Mesenchymal stem cell (in vitro differentiated cells and primary cell): ENCODE data around the gene KLHL11.

Experiments
- DNase-seq: peaks from one replicate; pipeline ENCODE4 v3.0.0-alpha.2; 2013
- H2AFZ ChIP-seq: one replicate; pipeline ENCODE4 v1.6.1; 2013; ENCODE audit warnings: low read depth, mild to moderate bottlenecking, control low read depth, inconsistent platforms, low read length, moderate library complexity
- H2AK5ac ChIP-seq: 2 replicates; pipeline ENCODE4 v1.6.1; 2013; ENCODE audit warnings: low read length, moderate library complexity, mild to moderate bottlenecking, inconsistent platforms; ENCODE audit not compliant: severe bottlenecking
- H2BK120ac ChIP-seq: one replicate; pipeline ENCODE4 v1.6.1; 2013; ENCODE audit warnings: low read depth, mild to moderate bottlenecking, inconsistent platforms, low read length, moderate library complexity
- H2BK12ac ChIP-seq, 2 experiments: one replicate each; pipeline ENCODE4 v1.6.1; 2013; ENCODE audit warnings: inconsistent platforms in 2 of 2, low read length in 2 of 2, mild to moderate bottlenecking in 2 of 2, moderate library complexity in 2 of 2, control low read depth in 1 of 2
- H2BK15ac ChIP-seq: one replicate; pipeline ENCODE4 v1.6.1; 2013; ENCODE audit warnings: mild to moderate bottlenecking, low read depth, inconsistent platforms; ENCODE audit not compliant: poor library complexity, severe bottlenecking
- H2BK5ac ChIP-seq: 2 replicates; pipeline ENCODE4 v1.6.1; 2013; ENCODE audit warnings: low read depth, mild to moderate bottlenecking, low read length, control low read depth, inconsistent platforms; ENCODE audit not compliant: poor library complexity, severe bottlenecking
- H3K14ac ChIP-seq, 2 experiments: one replicate each; pipeline ENCODE4 v1.6.1; 2013; ENCODE audit warnings: inconsistent platforms in 2 of 2, low read length in 2 of 2, control low read depth in 1 of 2, mild to moderate bottlenecking in 1 of 2, moderate library complexity in 1 of 2
- H3K18ac ChIP-seq, 2 experiments: one replicate each; pipeline ENCODE4 v1.6.1; 2013; ENCODE audit warnings: inconsistent platforms in 2 of 2, low read length in 2 of 2, control low read depth in 1 of 2, low read depth in 1 of 2, mild to moderate bottlenecking in 1 of 2
- H3K23ac ChIP-seq, 2 experiments: one replicate each; pipeline ENCODE4 v1.6.1; 2013; ENCODE audit warnings: inconsistent platforms in 2 of 2, low read length in 2 of 2, mild to moderate bottlenecking in 2 of 2, moderate library complexity in 2 of 2, control low read depth in 1 of 2
- H3K27ac ChIP-seq: 2 replicates; pipeline ENCODE4 v1.5.1; 2013; ENCODE audit warnings: mild to moderate bottlenecking, moderate library complexity, low read length, control low read depth, inconsistent platforms; ENCODE audit not compliant: poor library complexity, severe bottlenecking
- H3K27me3 ChIP-seq, 2 experiments: 2 replicates each; pipeline versions ENCODE4 v1.6.1 to v1.7.0; 2013; ENCODE audit warnings: low read length in 2 of 2, mild to moderate bottlenecking in 2 of 2, moderate library complexity in 2 of 2, control low read depth in 1 of 2, inconsistent platforms in 1 of 2; ENCODE audit not compliant: control insufficient read depth in 1 of 2, insufficient read depth in 1 of 2
- H3K36me3 ChIP-seq, 2 experiments: 2 replicates each; pipeline versions ENCODE4 v1.6.1 to v1.7.0; 2013; ENCODE audit warnings: low read length in 2 of 2, control low read depth in 1 of 2, inconsistent platforms in 1 of 2, low read depth in 1 of 2, mild to moderate bottlenecking in 1 of 2; ENCODE audit not compliant: insufficient read depth in 2 of 2, control insufficient read depth in 1 of 2
- H3K4ac ChIP-seq, 2 experiments: one replicate each; pipeline ENCODE4 v1.6.1; 2013; ENCODE audit warnings: inconsistent platforms in 2 of 2, low read length in 2 of 2, mild to moderate bottlenecking in 2 of 2, moderate library complexity in 2 of 2, control low read depth in 1 of 2, low read depth in 1 of 2
- H3K4me1 ChIP-seq: 2 replicates; pipeline ENCODE4 v1.6.1; 2013; ENCODE audit warnings: low read depth, low read length, control low read depth; ENCODE audit not compliant: control insufficient read depth, insufficient read depth
- H3K4me2 ChIP-seq: 2 replicates; pipeline ENCODE4 v1.6.1; 2013; ENCODE audit warnings: low read length, mild to moderate bottlenecking, inconsistent platforms; ENCODE audit not compliant: poor library complexity, severe bottlenecking
- H3K4me3 ChIP-seq, 2 experiments: 2 replicates each; pipeline versions ENCODE4 v1.5.1 to v1.7.0; 2013; ENCODE audit warnings: low read length in 2 of 2, mild to moderate bottlenecking in 2 of 2, control low read depth in 1 of 2, low read depth in 1 of 2; ENCODE audit not compliant: insufficient read depth in 1 of 2
- H3K79me1 ChIP-seq: replicated peaks from 2 replicates; pipeline ENCODE4 v1.6.1; 2013; ENCODE audit warnings: mild to moderate bottlenecking, control low read depth, low read length, inconsistent platforms; ENCODE audit not compliant: poor library complexity, severe bottlenecking
- H3K9ac ChIP-seq: 2 replicates; pipeline ENCODE4 v1.7.0; 2013; ENCODE audit warnings: mild to moderate bottlenecking, low read length, moderate library complexity
- H3K9me3 ChIP-seq: 2 replicates; pipeline ENCODE4 v1.7.0; 2013; ENCODE audit warnings: mild to moderate bottlenecking, low read length; ENCODE audit not compliant: control insufficient read depth
- H4K8ac ChIP-seq: one replicate; pipeline ENCODE4 v1.6.1; 2013; ENCODE audit warnings: inconsistent platforms, mild to moderate bottlenecking, low read length, moderate library complexity
- H4K91ac ChIP-seq: one replicate; pipeline ENCODE4 v1.6.1; 2013; ENCODE audit warnings: mild to moderate bottlenecking, low read length, inconsistent platforms
- WGBS: methylation state at CpG from one replicate; pipeline ENCODE4 v1.1.7; 2013; ENCODE audit warnings: mixed read lengths; 5-methylcytosine and 5-hydroxymethylcytosine counted together

KLHL11 gene

GRCh38 chr17:41913798-41914197 lies 48.6 kb upstream of the KLHL11 start:
- no peak overlapping the region for H3K18ac ChIP-seq
- H3K23ac ChIP-seq: peak overlapping the region in 1 of 2 experiments; percentile 66
- H3K4ac ChIP-seq: no peak overlapping the region
- no peak overlapping the region for H4K91ac ChIP-seq
- DNase-seq: no peak
- H3K27ac ChIP-seq: no peak overlapping the region
- H2AK5ac ChIP-seq: peak overlapping the region; percentile 10
- no peaks in the 10 kb centered on the region for H3K9me3 ChIP-seq
- no peak overlapping the region for H3K14ac ChIP-seq
- 94% methylated on average over 2 of the region's 4 CpGs for WGBS
- no peak overlapping the region for H2BK15ac ChIP-seq
- no peak overlapping the region for H2AFZ ChIP-seq
- peak overlapping the region; percentile 25 for H3K9ac ChIP-seq
- H3K4me1 ChIP-seq: peaks cover 57% of the 10 kb centered on the region
- H2BK5ac ChIP-seq: no peak overlapping the region
- no peak overlapping the region for H2BK12ac ChIP-seq
- H3K4me3 ChIP-seq: peak overlapping the region in 1 of 2 experiments; percentile 10
- no peaks in the 10 kb centered on the region for H3K27me3 ChIP-seq
- H3K4me2 ChIP-seq: no peak overlapping the region
- peaks cover 53 to 61% of the 10 kb centered on the region in 2 experiments for H3K36me3 ChIP-seq
- H3K79me1 ChIP-seq: no peaks in the 10 kb centered on the region
- no peak overlapping the region for H4K8ac ChIP-seq
- H2BK120ac ChIP-seq: no peak overlapping the region

GRCh38 chr17:41912925-41913324 lies 47.7 kb upstream of the KLHL11 start:
- peaks cover 62 to 65% of the 10 kb centered on the region in 2 experiments for H3K36me3 ChIP-seq
- H4K8ac ChIP-seq: no peak overlapping the region
- H3K27ac ChIP-seq: peak overlapping the region; percentile 2
- no peak overlapping the region for H3K18ac ChIP-seq
- peak overlapping the region in 1 of 2 experiments; percentile 14 for H3K23ac ChIP-seq
- H3K4me2 ChIP-seq: no peak overlapping the region
- H2BK5ac ChIP-seq: no peak overlapping the region
- no peak overlapping the region for H3K14ac ChIP-seq
- no peaks in the 10 kb centered on the region for H3K79me1 ChIP-seq
- peaks cover 61% of the 10 kb centered on the region for H3K4me1 ChIP-seq
- peak; percentile 17 for DNase-seq
- no peak overlapping the region for H2AFZ ChIP-seq
- no peaks in the 10 kb centered on the region for H3K27me3 ChIP-seq
- H3K9me3 ChIP-seq: no peaks in the 10 kb centered on the region
- H2AK5ac ChIP-seq: peak overlapping the region; percentile 54
- no peak overlapping the region for H2BK120ac ChIP-seq
- H3K9ac ChIP-seq: no peak overlapping the region
- no peak overlapping the region for H2BK12ac ChIP-seq
- H2BK15ac ChIP-seq: no peak overlapping the region
- no peak overlapping the region for H3K4me3 ChIP-seq
- no peak overlapping the region for H3K4ac ChIP-seq
- no peak overlapping the region for H4K91ac ChIP-seq
- WGBS: 80% methylated on average over 1 of the region's 1 CpG

GRCh38 chr17:41910701-41911391 lies 45.6 kb upstream of the KLHL11 start:
- peak overlapping the region; percentile 70 for H2AK5ac ChIP-seq
- peak overlapping the region; percentile 52 for H3K9ac ChIP-seq
- H3K4me1 ChIP-seq: peaks cover 70% of the 10 kb centered on the region
- H3K79me1 ChIP-seq: peaks cover 4% of the 10 kb centered on the region
- no peak overlapping the region for H4K8ac ChIP-seq
- H3K27me3 ChIP-seq: no peaks in the 10 kb centered on the region
- no peak overlapping the region for H3K14ac ChIP-seq
- H3K4me2 ChIP-seq: no peak overlapping the region
- no peak overlapping the region for H2BK120ac ChIP-seq
- H3K23ac ChIP-seq: no peak overlapping the region
- peaks cover 74% of the 10 kb centered on the region in 2 experiments for H3K36me3 ChIP-seq
- H2BK12ac ChIP-seq: no peak overlapping the region
- H4K91ac ChIP-seq: peak overlapping the region; percentile 41
- no peaks in the 10 kb centered on the region for H3K9me3 ChIP-seq
- no peak overlapping the region for H3K18ac ChIP-seq
- H2AFZ ChIP-seq: no peak overlapping the region
- H3K4me3 ChIP-seq: no peak overlapping the region
- no peak overlapping the region for H2BK5ac ChIP-seq
- peak; percentile 96 for DNase-seq
- peak overlapping the region; percentile 38 for H2BK15ac ChIP-seq
- WGBS: 54% methylated on average over 13 of the region's 13 CpGs
- H3K27ac ChIP-seq: peak overlapping the region; percentile 78
- no peak overlapping the region for H3K4ac ChIP-seq

GRCh38 chr17:41909088-41909487 lies 43.9 kb upstream of the KLHL11 start:
- H2BK5ac ChIP-seq: peak overlapping the region; percentile 68
- H2BK12ac ChIP-seq: no peak overlapping the region
- no peak overlapping the region for H2AFZ ChIP-seq
- no peaks in the 10 kb centered on the region for H3K9me3 ChIP-seq
- H3K36me3 ChIP-seq: peaks cover 81 to 92% of the 10 kb centered on the region in 2 experiments
- H3K4me2 ChIP-seq: no peak overlapping the region
- H2AK5ac ChIP-seq: peak overlapping the region; percentile 33
- no peak overlapping the region for H3K23ac ChIP-seq
- no peak overlapping the region for H4K8ac ChIP-seq
- H3K27ac ChIP-seq: peak overlapping the region; percentile 78
- no peak overlapping the region for H3K4me3 ChIP-seq
- H4K91ac ChIP-seq: no peak overlapping the region
- H3K9ac ChIP-seq: no peak overlapping the region
- no peak overlapping the region for H2BK15ac ChIP-seq
- peaks cover 63% of the 10 kb centered on the region for H3K4me1 ChIP-seq
- 94% methylated on average over 11 of the region's 13 CpGs for WGBS
- no peaks in the 10 kb centered on the region for H3K27me3 ChIP-seq
- peaks cover 13% of the 10 kb centered on the region for H3K79me1 ChIP-seq
- no peak overlapping the region for H3K18ac ChIP-seq
- H2BK120ac ChIP-seq: no peak overlapping the region
- DNase-seq: no peak
- no peak overlapping the region for H3K4ac ChIP-seq
- H3K14ac ChIP-seq: no peak overlapping the region
